ENCODE results near the gene TBP.
"Not testable (repeated sequence)": the region's sequence is repeated elsewhere in the genome, so short reads cannot be mapped to it uniquely, and the experiment has no call there.

DNA sequence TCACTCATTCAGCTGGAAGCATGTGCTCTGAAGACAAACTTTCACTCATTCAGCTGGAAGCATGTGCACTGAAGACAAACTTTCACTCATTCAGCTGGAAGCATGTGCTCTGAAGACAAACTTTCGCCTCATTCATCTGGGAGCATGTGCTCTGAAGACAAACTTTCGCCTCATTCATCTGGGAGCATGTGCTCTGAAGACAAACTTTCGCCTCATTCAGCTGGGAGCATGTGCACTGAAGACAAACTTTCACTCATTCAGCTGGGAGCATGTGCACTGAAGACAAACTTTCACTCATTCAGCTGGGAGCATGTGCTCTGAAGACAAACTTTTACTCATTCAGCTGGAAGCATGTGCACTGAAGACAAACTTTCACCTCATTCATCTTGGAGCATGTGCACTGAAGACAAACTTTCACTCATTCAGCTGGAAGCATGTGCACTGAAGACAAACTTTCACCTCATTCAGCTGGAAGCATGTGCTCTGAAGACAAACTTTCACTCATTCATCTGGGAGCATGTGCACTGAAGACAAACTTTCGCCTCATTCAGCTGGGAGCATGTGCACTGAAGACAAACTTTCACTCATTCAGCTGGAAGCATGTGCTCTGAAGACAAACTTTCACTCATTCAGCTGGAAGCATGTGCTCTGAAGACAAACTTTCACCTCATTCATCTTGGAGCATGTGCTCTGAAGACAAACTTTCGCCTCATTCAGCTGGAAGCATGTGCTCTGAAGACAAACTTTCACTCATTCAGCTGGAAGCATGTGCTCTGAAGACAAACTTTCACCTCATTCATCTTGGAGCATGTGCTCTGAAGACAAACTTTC, 45.1 kb upstream of the TBP start:
- TF ChIP-seq, protein P1, sequence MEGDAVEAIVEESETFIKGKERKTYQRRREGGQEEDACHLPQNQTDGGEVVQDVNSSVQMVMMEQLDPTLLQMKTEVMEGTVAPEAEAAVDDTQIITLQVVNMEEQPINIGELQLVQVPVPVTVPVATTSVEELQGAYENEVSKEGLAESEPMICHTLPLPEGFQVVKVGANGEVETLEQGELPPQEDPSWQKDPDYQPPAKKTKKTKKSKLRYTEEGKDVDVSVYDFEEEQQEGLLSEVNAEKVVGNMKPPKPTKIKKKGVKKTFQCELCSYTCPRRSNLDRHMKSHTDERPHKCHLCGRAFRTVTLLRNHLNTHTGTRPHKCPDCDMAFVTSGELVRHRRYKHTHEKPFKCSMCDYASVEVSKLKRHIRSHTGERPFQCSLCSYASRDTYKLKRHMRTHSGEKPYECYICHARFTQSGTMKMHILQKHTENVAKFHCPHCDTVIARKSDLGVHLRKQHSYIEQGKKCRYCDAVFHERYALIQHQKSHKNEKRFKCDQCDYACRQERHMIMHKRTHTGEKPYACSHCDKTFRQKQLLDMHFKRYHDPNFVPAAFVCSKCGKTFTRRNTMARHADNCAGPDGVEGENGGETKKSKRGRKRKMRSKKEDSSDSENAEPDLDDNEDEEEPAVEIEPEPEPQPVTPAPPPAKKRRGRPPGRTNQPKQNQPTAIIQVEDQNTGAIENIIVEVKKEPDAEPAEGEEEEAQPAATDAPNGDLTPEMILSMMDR (conservative IDR thresholded peaks at IDR 0.05; ENCODE audit: low read depth, low read length): not testable (repeated sequence)
- not testable (repeated sequence) for TF ChIP-seq EZH2 (IDR thresholded peaks at IDR 0.05; ENCODE audit: low read length, unreplicated experiment); EZH2phosphoT487 (IDR thresholded peaks at IDR 0.05; ENCODE audit: borderline replicate concordance, low read length)
